Thoracic aorta endothelial cell (primary cell): Measurements from ENCODE around the gene MMP19. TPM values are rescaled to one million over a fixed set of nuclear protein-coding genes. Genes with fewer than 3 reads are reported as not detected.

Source experiments
- total RNA-seq: library from RNA; depleted of rRNA; stranded (reverse); fragments of >200 nt; gene quantifications from 2 replicates; pipeline ENCODE4 v1.2.3, GENCODE V29; 2012

The MMP19 gene
- total RNA-seq = 0.36 and 0.53 TPM in 2 replicates

GRCh38 chr12:55842681-55843429 is at the start of gene MMP19:
TSS of gene MMP19 (minus strand) at chr12:55842936. CDS start at chr12:55842830, 106 bp downstream.

GRCh38 chr12:55817345-55818139 is 25.2 kb downstream of the MMP19 start, which contains the start of the genes ORMDL2 and SARNP:
TSS of gene ORMDL2 (plus strand) at chr12:55818041. CDS start at chr12:55819000, 959 bp downstream.
TSS of gene SARNP (minus strand) at chr12:55817724. CDS start at chr12:55817701, 23 bp downstream.

Other genes with a start within 250 kb of the MMP19 start
- gene OR10P1, start 206.0 kb downstream of the MMP19 start, total RNA-seq = not detected in 2 replicates
- 0.40 and 0.57 TPM in 2 replicates for gene ITGA7, start 135.0 kb downstream of the MMP19 start, total RNA-seq
- gene BLOC1S1, start 126.9 kb downstream of the MMP19 start, total RNA-seq = 46.5 and 50.1 TPM in 2 replicates
- 1.3 and 1.5 TPM in 2 replicates for gene RDH5, start 122.5 kb downstream of the MMP19 start, total RNA-seq
- 713 and 1,112 TPM in 2 replicates for gene CD63, start 113.9 kb downstream of the MMP19 start, total RNA-seq
- gene GDF11, start 99.8 kb downstream of the MMP19 start, total RNA-seq = 4.5 and 8.6 TPM in 2 replicates
- gene SARNP, start 25.2 kb downstream of the MMP19 start, total RNA-seq = 97.2 and 125 TPM in 2 replicates
- gene ORMDL2, start 24.9 kb downstream of the MMP19 start, total RNA-seq = 21.3 and 22.2 TPM in 2 replicates
- gene DNAJC14, start 13.3 kb downstream of the MMP19 start, total RNA-seq = 32.4 and 43.6 TPM in 2 replicates
- 22.2 and 27.8 TPM in 2 replicates for gene PYM1, start 85.0 kb upstream of the MMP19 start, total RNA-seq
- gene DGKA, start 88.2 kb upstream of the MMP19 start, total RNA-seq = 62.8 and 69.4 TPM in 2 replicates
- 0.36 and 0.40 TPM in 2 replicates for gene PMEL, start 123.1 kb upstream of the MMP19 start, total RNA-seq
- gene CDK2, start 123.9 kb upstream of the MMP19 start, total RNA-seq = 43.2 and 53.2 TPM in 2 replicates
- gene RAB5B, start 131.1 kb upstream of the MMP19 start, total RNA-seq = 57.3 and 71.9 TPM in 2 replicates
- gene SUOX, start 154.3 kb upstream of the MMP19 start, total RNA-seq = 19.5 and 24.8 TPM in 2 replicates
- 1.3 and 1.9 TPM in 2 replicates for gene IKZF4, start 178.1 kb upstream of the MMP19 start, total RNA-seq
- gene RPS26, start 199.0 kb upstream of the MMP19 start, total RNA-seq = 1,015 and 1,043 TPM in 2 replicates
- 0.43 TPM in 1 of 2 replicates, not detected in the other for gene ERBB3, start 237.2 kb upstream of the MMP19 start, total RNA-seq